Measurements from ENCODE around the gene HS6ST3. TPM values are rescaled to one million over a fixed set of nuclear protein-coding genes. Genes with fewer than 3 reads are reported as not detected.

Gene HS6ST3
- total RNA-seq, 4 donors from 2014 or later, result 0.16 to 0.27 TPM; not detected in 2

- no peaks in the 10 kb centered on the region for H3K27me3 ChIP-seq
- in situ Hi-C loops (cut with MboI; ENCODE audit: low pct_ligation_motif_present in 1 of 4, low pct_unique_long_range_greater_than_20kb in 1 of 4, low sequenced_read_pairs in 3 of 4), result no loop called here
- WGBS, 2 donors (ENCODE audit: low coverage in 1 of 2), result 61% methylated on average over 3 of the region's 3 CpGs
- no peak overlapping the region for H3K27ac ChIP-seq
- no peaks in the 10 kb centered on the region for H3K4me1 ChIP-seq
- no peaks in the 10 kb centered on the region for H3K36me3 ChIP-seq
- TF ChIP-seq EP300 (IDR thresholded peaks at IDR 0.05; ENCODE audit: low read depth), result no peak
- intact Hi-C loops (cut with DNase I; ENCODE audit: low total_unique reads), result no loop called here
- no peak overlapping the region for H3K4me3 ChIP-seq
- no peaks in the 10 kb centered on the region for H3K9me3 ChIP-seq
- no peak for DNase-seq
Measured at GRCh38 chr13:96783511-96783910, 693.6 kb downstream of the HS6ST3 start.

GRCh38 chr13:96785986-96786385, 696.1 kb downstream of the HS6ST3 start:
- Histone ChIP-seq H3K27me3 (no peaks in the 10 kb centered on the region), H3K27ac (no peak overlapping the region), H3K36me3 (no peaks in the 10 kb centered on the region), H3K4me1 (no peaks in the 10 kb centered on the region), H3K9me3 (no peaks in the 10 kb centered on the region), H3K4me3 (no peak overlapping the region)
- TF ChIP-seq POLR2A (IDR thresholded peaks at IDR 0.05) (no peak), EP300 (IDR thresholded peaks at IDR 0.05; ENCODE audit: low read depth) (no peak), POLR2AphosphoS5 (IDR thresholded peaks at IDR 0.05) (no peak), CTCF (IDR thresholded peaks at IDR 0.05) (no peak)
- 93 to 100% methylated on average over 1 to 3 of the region's 3 CpGs for WGBS, 2 donors (ENCODE audit: low coverage in 1 of 2)
- in situ Hi-C loops (cut with MboI; ENCODE audit: low pct_ligation_motif_present in 1 of 4, low pct_unique_long_range_greater_than_20kb in 1 of 4, low sequenced_read_pairs in 3 of 4) (no loop called here), intact Hi-C loops (cut with DNase I; ENCODE audit: low total_unique reads) (no loop called here)
- no peak for DNase-seq

GRCh38 chr13:96792188-96792587, 702.3 kb downstream of the HS6ST3 start:
- intact Hi-C loops (cut with DNase I; ENCODE audit: low total_unique reads) (no loop called here), in situ Hi-C loops (cut with MboI; ENCODE audit: low pct_ligation_motif_present in 1 of 4, low pct_unique_long_range_greater_than_20kb in 1 of 4, low sequenced_read_pairs in 3 of 4) (no loop called here)
- DNase-seq, result no peak
- no peaks in the 10 kb centered on the region for H3K4me1 ChIP-seq
- H3K4me3 ChIP-seq, result no peak overlapping the region
- H3K27ac ChIP-seq, result no peak overlapping the region
- no peaks in the 10 kb centered on the region for H3K27me3 ChIP-seq
- 73 to 80% methylated on average over 3 of the region's 3 CpGs for WGBS, 2 donors (ENCODE audit: low coverage in 1 of 2)
- H3K9me3 ChIP-seq, result no peaks in the 10 kb centered on the region
- TF ChIP-seq POLR2AphosphoS5 (IDR thresholded peaks at IDR 0.05) (no peak), CTCF (IDR thresholded peaks at IDR 0.05) (no peak), POLR2A (IDR thresholded peaks at IDR 0.05) (no peak), EP300 (IDR thresholded peaks at IDR 0.05; ENCODE audit: low read depth) (no peak)
- no peaks in the 10 kb centered on the region for H3K36me3 ChIP-seq

- Histone ChIP-seq H3K27me3 (no peaks in the 10 kb centered on the region), H3K4me3 (no peak overlapping the region), H3K4me1 (no peaks in the 10 kb centered on the region), H3K27ac (no peak overlapping the region), H3K9me3 (no peaks in the 10 kb centered on the region), H3K36me3 (no peaks in the 10 kb centered on the region)
- in situ Hi-C loops (cut with MboI; ENCODE audit: low pct_ligation_motif_present in 1 of 4, low pct_unique_long_range_greater_than_20kb in 1 of 4, low sequenced_read_pairs in 3 of 4) (no loop called here), intact Hi-C loops (cut with DNase I; ENCODE audit: low total_unique reads) (no loop called here)
- no peak for TF ChIP-seq POLR2AphosphoS5 (IDR thresholded peaks at IDR 0.05)
- TF ChIP-seq POLR2A (IDR thresholded peaks at IDR 0.05), result no peak
- TF ChIP-seq CTCF (IDR thresholded peaks at IDR 0.05), result no peak
- no peak for TF ChIP-seq EP300 (IDR thresholded peaks at IDR 0.05; ENCODE audit: low read depth)
- 76 to 85% methylated on average over 3 to 8 of the region's 8 CpGs for WGBS, 2 donors (ENCODE audit: low coverage in 1 of 2)
- no peak for DNase-seq
Measured at GRCh38 chr13:96792736-96793403, 703.0 kb downstream of the HS6ST3 start.

- Histone ChIP-seq H3K4me3 (no peak overlapping the region), H3K9me3 (no peaks in the 10 kb centered on the region), H3K27me3 (no peaks in the 10 kb centered on the region), H3K36me3 (no peaks in the 10 kb centered on the region), H3K4me1 (no peaks in the 10 kb centered on the region), H3K27ac (no peak overlapping the region)
- WGBS, 2 donors (ENCODE audit: low coverage in 1 of 2), result 68% methylated on average over 4 of the region's 4 CpGs; no CpG with 5 or more reads in 1 of the 2 donors
- TF ChIP-seq POLR2AphosphoS5 (IDR thresholded peaks at IDR 0.05), result no peak
- no peak for TF ChIP-seq POLR2A (IDR thresholded peaks at IDR 0.05)
- TF ChIP-seq EP300 (IDR thresholded peaks at IDR 0.05; ENCODE audit: low read depth), result no peak
- no peak for TF ChIP-seq CTCF (IDR thresholded peaks at IDR 0.05)
- intact Hi-C loops (cut with DNase I; ENCODE audit: low total_unique reads), result no loop called here
- in situ Hi-C loops (cut with MboI; ENCODE audit: low pct_ligation_motif_present in 1 of 4, low pct_unique_long_range_greater_than_20kb in 1 of 4, low sequenced_read_pairs in 3 of 4), result no loop called here
- no peak for DNase-seq
Measured at GRCh38 chr13:96793404-96793755, 703.5 kb downstream of the HS6ST3 start.

Data from transverse colon (tissue), 4 donors.